Panc1 (cell line): Measurements from ENCODE around the gene UIMC1. TPM values are rescaled to one million over a fixed set of nuclear protein-coding genes. Genes with fewer than 3 reads are reported as not detected.

Experiments
- ATAC-seq: fragments of 200-7000 bp; cut with Tn5 transposase; 2 replicates; pipeline ENCODE4 v1.9.1; 2020; ENCODE audit warnings: mild to moderate bottlenecking, moderate library complexity
- BruUV-seq: library from RNA; stranded (reverse); fragments of 400-500 nt; replicated peaks from 2 replicates; lab custom pipeline; 2021; lab: Mats Ljungman, UMichigan
- CTCF ChIA-PET: fragments of 300-600 bp; sonication (Branson Sonifier 250); formaldehyde crosslinking; loops from one replicate; lab custom pipeline; 2022; ENCODE audit warnings: antibody characterized with exemption; lab: Charles Lee
- POLR2A ChIA-PET: fragments of 300-600 bp; sonication (Branson Sonifier 250); formaldehyde crosslinking; loops from one replicate; lab custom pipeline; 2022; ENCODE audit warnings: antibody characterized with exemption; lab: Charles Lee
- DNase-seq: peaks from one replicate; pipeline ENCODE4 v3.0.0-alpha.2; 2010; ENCODE audit warnings: low read depth, low spot score
- H3K27ac ChIP-seq: 2 replicates; pipeline ENCODE4 v1.5.1; 2011; ENCODE audit warnings: mild to moderate bottlenecking, low read length, inconsistent platforms
- H3K27me3 ChIP-seq: fragments of 200-500 bp; sonication (Bioruptor generic); 2 replicates; pipeline ENCODE4 v1.6.0; 2014; ENCODE audit warnings: low read length, inconsistent platforms; ENCODE audit not compliant: control insufficient read depth, insufficient read depth
- H3K36me3 ChIP-seq: fragments of 200-500 bp; sonication (Bioruptor generic); 2 replicates; pipeline ENCODE4 v1.5.1; 2014; ENCODE audit warnings: inconsistent platforms, mild to moderate bottlenecking, low read length, moderate library complexity; ENCODE audit not compliant: control insufficient read depth, insufficient read depth
- H3K4me1 ChIP-seq: 2 replicates; pipeline ENCODE4 v1.5.1; 2011; ENCODE audit warnings: inconsistent platforms, mild to moderate bottlenecking, low read length, moderate library complexity; ENCODE audit not compliant: control insufficient read depth, insufficient read depth
- H3K4me3 ChIP-seq, 2 experiments: 2 replicates each; pipeline ENCODE4 v1.5.1; 2011 to 2012; ENCODE audit warnings: low read depth in 2 of 2, low read length in 2 of 2, mild to moderate bottlenecking in 2 of 2, inconsistent platforms in 1 of 2, moderate library complexity in 1 of 2
- H3K9me3 ChIP-seq: fragments of 200-500 bp; sonication (Bioruptor generic); 2 replicates; pipeline ENCODE4 v1.5.1; 2014; ENCODE audit warnings: low read depth, mild to moderate bottlenecking, inconsistent platforms, low read length, moderate library complexity; ENCODE audit not compliant: control insufficient read depth, insufficient read depth
- CTCF ChIP-seq: fragments of 450-650 bp; IDR thresholded peaks from 2 replicates; pipeline ENCODE4 v1.5.1; 2017; ENCODE audit warnings: mild to moderate bottlenecking
- POLR2AphosphoS5 ChIP-seq: IDR thresholded peaks from 2 replicates; pipeline ENCODE4 v1.6.1; 2012; ENCODE audit warnings: mild to moderate bottlenecking, low read depth, low read length, moderate library complexity
- REST ChIP-seq, 2 experiments: IDR thresholded peaks; 2 replicates each; pipeline ENCODE4 v1.6.1; 2011 to 2012; ENCODE audit warnings: low read depth in 2 of 2, control low read depth in 1 of 2, low read length in 1 of 2, mild to moderate bottlenecking in 1 of 2, moderate library complexity in 1 of 2; ENCODE audit not compliant: insufficient read depth in 1 of 2
- SIN3A ChIP-seq: IDR thresholded peaks from 2 replicates; pipeline ENCODE4 v1.6.1; 2012; ENCODE audit warnings: low read depth, mild to moderate bottlenecking, low read length, moderate library complexity, borderline replicate concordance; ENCODE audit not compliant: insufficient read depth
- TCF7L2 ChIP-seq: IDR thresholded peaks from 2 replicates; pipeline ENCODE4 v1.6.1; 2011; ENCODE audit warnings: mild to moderate bottlenecking, low read depth, low read length, inconsistent platforms
- in situ Hi-C: cut with HindIII; loops from 2 replicates; pipeline ENCODE4 v1.10.0; 2016; ENCODE audit warnings: low sequenced_read_pairs, low pct_unique_long_range_greater_than_20kb
- intact Hi-C: fragments of 100-400 bp; cut with micrococcal nuclease; formaldehyde crosslinking; loops from one replicate; pipeline ENCODE4 v1.10.0; 2022; ENCODE audit not compliant: unreplicated experiment
- total RNA-seq: library from RNA; stranded (reverse); gene quantifications from one replicate; pipeline ENCODE4 v1.2.1, GENCODE V29; 2021; ENCODE audit not compliant: unreplicated experiment

UIMC1 gene
- total RNA-seq, 1 experiment from 2014 or later, result 37.1 TPM

- no peaks in the 10 kb centered on the region for H3K27me3 ChIP-seq
- peaks cover 4% of the 10 kb centered on the region; the same call in 1 of the 2 replicates for H3K36me3 ChIP-seq
- H3K4me1 ChIP-seq, result no peaks in the 10 kb centered on the region
- no peaks in the 10 kb centered on the region for H3K9me3 ChIP-seq
- ChIA-PET CTCF (no interaction called here), POLR2A (no interaction called here)
- DNase-seq (no peak), ATAC-seq (no peak)
- no TSS peak for BruUV-seq
- in situ Hi-C loops, result no loop called here
- H3K27ac ChIP-seq, result no peak overlapping the region
- intact Hi-C loops, result no loop called here
- H3K4me3 ChIP-seq, result no peak overlapping the region
- TF ChIP-seq CTCF (no peak), REST (IDR thresholded peaks at IDR 0.05; ENCODE audit: insufficient read depth in 1 of 2, low read depth in 2 of 2, low read length in 1 of 2) (no peak), SIN3A (no peak), TCF7L2 (no peak), POLR2AphosphoS5 (no peak)
These were observed 76.9 kb downstream of the UIMC1 start for GRCh38 chr5:176929654-176930053.

DNA sequence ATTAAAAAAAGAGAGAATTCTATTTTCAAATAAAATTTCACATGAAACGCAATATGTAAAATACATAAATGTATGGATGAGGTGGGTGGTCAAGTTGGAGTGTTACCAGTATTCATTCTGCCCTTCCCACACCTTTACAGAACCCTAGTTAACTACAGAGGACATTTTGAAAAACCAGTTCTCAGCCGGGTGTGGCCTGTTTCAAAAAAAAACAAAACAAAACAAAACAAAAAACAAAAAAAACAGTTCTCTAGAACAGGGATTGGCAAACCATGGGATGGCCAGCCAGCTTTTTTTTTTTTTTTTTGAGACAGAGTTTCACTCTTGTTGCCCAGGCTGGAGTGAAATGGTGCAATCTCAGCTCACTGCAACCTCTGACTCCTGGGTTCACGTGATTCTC, 79.0 kb downstream of the UIMC1 start:
- ATAC-seq (no peak), DNase-seq (no peak)
- no peak overlapping the region for H3K4me3 ChIP-seq
- H3K27me3 ChIP-seq, result no peaks in the 10 kb centered on the region
- no TSS peak for BruUV-seq
- no peak overlapping the region for H3K27ac ChIP-seq
- no peaks in the 10 kb centered on the region for H3K9me3 ChIP-seq
- TF ChIP-seq TCF7L2 (no peak), CTCF (no peak)
- ChIA-PET POLR2A (no interaction called here), CTCF (no interaction called here)
- peaks cover 4% of the 10 kb centered on the region; the same call in 1 of the 2 replicates for H3K36me3 ChIP-seq
- no peaks in the 10 kb centered on the region for H3K4me1 ChIP-seq
- in situ Hi-C loops, result no loop called here
- intact Hi-C loops, result no loop called here

DNA sequence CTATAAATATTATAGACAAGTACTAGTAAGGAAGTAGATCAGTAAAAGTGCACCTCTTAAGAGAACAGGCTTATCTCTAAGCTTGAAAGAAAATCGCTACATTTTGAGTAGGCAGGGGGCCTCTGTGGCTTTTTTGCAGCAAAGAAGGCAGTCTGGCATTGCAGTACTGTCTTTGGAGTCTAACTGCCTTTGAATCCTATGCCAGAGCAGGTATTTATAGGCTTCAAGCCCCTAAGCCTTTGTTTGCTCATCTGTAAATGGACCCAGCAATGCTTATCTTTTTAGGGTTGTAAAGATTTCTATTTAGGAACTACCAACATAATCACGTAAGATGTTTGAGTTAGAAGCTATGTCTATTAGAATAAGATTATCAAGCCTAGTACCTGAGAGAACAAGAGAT, 83.8 kb downstream of the UIMC1 start:
- CTCF ChIA-PET, result no interaction called here
- POLR2A ChIA-PET, result no interaction called here
- Histone ChIP-seq H3K9me3 (no peaks in the 10 kb centered on the region), H3K27ac (no peak overlapping the region), H3K4me1 (no peaks in the 10 kb centered on the region), H3K36me3 (no peaks in the 10 kb centered on the region; the same call in 1 of the 2 replicates), H3K27me3 (no peaks in the 10 kb centered on the region), H3K4me3 (no peak overlapping the region)
- DNase-seq (no peak), ATAC-seq (no peak)
- in situ Hi-C loops, result no loop called here
- intact Hi-C loops, result no loop called here
- TF ChIP-seq REST (IDR thresholded peaks at IDR 0.05; ENCODE audit: insufficient read depth in 1 of 2, low read depth in 2 of 2, low read length in 1 of 2) (no peak), POLR2AphosphoS5 (no peak), SIN3A (no peak), CTCF (no peak), TCF7L2 (no peak)
- BruUV-seq, result no TSS peak
